DMS 273 (cell line): ENCODE data around the gene LBH.
A peak's percentile ranks its signal among the peaks of the same experiment; 100 is the strongest.

Experiments
- DNase-seq: peaks from one replicate; lab custom pipeline; 2025; ENCODE audit not compliant: unreplicated experiment; lab: John Stamatoyannopoulos, UW

LBH gene

GRCh38 chr2:30234180-30234971, 3.0 kb downstream of the LBH start:
- DNase-seq, result peak; percentile 31

GRCh38 chr2:30235008-30235655, 3.8 kb downstream of the LBH start:
- no peak for DNase-seq

- no peak for DNase-seq
Observed at GRCh38 chr2:30235859-30236535, 4.7 kb downstream of the LBH start.

- no peak for DNase-seq
Observed at GRCh38 chr2:30236591-30237238, 5.4 kb downstream of the LBH start.

GRCh38 chr2:30237239-30237965, 6.1 kb downstream of the LBH start:
- no peak for DNase-seq

GRCh38 chr2:30237966-30238800, 6.8 kb downstream of the LBH start:
- DNase-seq, result no peak

GRCh38 chr2:30239308-30239985, 8.1 kb downstream of the LBH start:
- DNase-seq, result peak; percentile 81

GRCh38 chr2:30239986-30240752, 8.8 kb downstream of the LBH start:
- no peak for DNase-seq

GRCh38 chr2:30243231-30243630, 11.9 kb downstream of the LBH start:
- no peak for DNase-seq

GRCh38 chr2:30245364-30245763, 14.0 kb downstream of the LBH start:
- DNase-seq, result no peak

GRCh38 chr2:30248791-30249190, 17.5 kb downstream of the LBH start:
- no peak for DNase-seq

GRCh38 chr2:30249354-30249753, 18.0 kb downstream of the LBH start:
- DNase-seq, result no peak

GRCh38 chr2:30250421-30250820, 19.1 kb downstream of the LBH start:
- DNase-seq, result no peak

- DNase-seq, result peak; percentile 53
Observed at GRCh38 chr2:30252723-30253701, 21.7 kb downstream of the LBH start.

GRCh38 chr2:30253873-30254684, 22.7 kb downstream of the LBH start:
- DNase-seq, result no peak

- no peak for DNase-seq
Observed at GRCh38 chr2:30254685-30255001, 23.3 kb downstream of the LBH start.

- DNase-seq, result no peak
Observed at GRCh38 chr2:30255026-30255425, 23.7 kb downstream of the LBH start.
